ENCODE results near the gene ZFR2.

ZFR2 gene

DNA sequence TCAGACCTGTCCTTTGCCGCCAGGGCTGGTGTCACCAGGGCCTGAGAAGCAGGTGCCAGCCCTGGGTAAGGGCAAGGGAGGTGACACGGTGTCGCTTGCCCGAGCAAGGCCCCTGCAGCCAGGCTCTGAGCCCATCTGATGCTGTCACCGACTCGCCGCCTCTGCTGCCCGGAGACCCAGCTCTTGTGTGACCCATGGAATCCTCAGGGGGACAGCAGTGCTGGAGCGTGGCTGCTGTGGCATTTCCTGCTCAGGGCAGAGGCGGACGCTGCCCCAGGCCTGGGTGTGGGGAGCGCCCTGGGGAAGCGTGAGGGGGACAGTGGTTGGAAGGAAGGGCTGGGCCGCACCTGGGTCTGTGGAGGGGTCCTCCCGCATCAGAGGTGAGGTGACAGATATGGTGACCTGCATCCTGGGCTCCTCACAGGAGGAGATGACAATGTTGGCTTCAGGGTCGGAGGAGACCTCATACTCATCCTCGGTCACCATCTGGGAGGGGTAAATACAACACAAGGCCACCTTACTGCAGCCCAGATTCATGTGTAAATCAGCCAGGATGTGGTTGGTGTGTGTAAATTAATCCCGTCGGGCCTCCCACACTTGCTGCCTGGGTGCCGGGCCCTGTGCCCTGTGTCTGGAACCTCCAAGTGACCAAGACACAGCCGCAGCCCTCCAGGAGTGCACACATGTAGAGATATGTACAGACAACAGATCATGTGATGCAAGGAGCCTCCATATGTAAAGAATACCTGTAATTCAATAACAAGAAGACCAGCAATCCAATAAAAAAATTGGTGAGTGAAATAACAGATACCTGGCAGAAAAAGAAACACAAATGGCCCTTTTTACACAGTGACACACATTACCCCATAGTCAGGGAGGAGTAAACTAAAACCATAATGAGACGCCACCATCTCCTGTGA is 55.1 kb downstream of the ZFR2 start:
- DNase-seq (ENCODE audit: low spot score): no peak

DNA sequence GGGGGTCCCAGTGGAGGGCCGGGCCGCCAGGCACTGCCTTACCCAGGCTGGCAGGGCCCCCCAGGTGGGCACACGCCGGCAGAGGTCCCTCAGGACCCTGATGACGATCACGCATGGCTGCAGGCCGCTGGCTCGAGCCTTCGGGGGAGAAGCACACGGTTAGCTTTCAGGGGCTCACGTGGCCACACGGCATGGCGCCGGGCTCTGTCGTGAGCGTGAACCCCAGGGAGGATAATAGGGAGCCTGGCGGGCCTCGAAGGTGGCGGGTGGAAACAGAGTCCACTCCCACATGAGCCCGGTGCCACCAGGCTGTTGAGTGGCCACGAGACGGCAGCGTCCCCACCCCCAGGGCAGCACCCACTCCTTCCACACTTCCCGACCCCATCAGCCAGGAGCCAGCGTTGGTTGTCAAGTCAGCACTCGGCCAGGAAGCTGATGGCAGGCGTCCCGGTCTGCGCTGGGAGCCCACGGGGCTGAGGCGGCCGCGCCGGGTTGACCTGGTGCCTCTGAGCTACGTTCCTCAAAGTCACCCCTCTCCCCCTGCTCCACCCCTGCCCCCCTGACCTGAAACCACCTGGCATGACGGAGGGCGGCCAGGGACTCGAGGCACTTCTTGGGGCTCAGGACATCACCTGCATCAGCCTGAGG is 58.0 kb downstream of the ZFR2 start:
- no peak for DNase-seq (ENCODE audit: low spot score)

DNA sequence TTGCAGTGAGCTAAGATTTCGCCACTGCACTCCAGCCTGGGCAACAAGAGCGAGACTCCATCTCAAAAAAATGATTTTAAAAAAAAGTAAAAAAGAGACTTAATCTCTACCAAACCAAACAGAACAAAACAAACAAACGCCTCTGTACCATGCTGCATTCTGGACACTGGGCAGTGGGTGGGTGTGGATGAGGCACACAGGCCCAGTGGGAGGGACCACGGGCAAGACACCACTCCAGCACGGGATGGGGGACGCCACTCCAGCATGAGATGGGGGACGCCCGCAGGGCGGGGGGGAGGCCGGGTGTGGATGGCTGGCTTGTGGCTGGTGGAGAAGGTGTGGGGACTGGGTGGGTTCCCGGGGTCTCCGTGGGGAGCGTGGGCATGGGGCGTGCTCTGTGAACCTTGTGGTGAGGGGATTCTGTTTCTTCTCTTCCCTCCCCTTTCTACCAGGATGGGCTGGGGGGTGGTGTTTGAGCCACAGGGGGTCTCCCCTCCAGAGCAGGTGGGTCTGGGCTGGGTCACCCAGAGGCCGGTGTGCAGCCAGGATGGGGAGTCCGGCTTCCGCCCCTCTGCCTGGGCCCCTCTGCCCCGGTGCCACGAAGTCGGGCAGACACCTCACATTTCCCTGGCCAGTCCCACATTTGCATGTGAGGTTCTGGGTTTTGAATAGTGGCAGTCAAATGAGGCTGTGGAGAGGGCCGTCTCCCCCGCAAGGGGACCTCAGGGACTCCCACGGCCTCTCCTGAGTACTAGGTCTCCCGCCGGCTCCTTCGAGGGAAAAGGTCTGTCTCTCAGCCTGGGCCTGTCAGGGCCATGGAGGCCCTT is 58.7 kb downstream of the ZFR2 start:
- DNase-seq (ENCODE audit: low spot score): no peak

DNA sequence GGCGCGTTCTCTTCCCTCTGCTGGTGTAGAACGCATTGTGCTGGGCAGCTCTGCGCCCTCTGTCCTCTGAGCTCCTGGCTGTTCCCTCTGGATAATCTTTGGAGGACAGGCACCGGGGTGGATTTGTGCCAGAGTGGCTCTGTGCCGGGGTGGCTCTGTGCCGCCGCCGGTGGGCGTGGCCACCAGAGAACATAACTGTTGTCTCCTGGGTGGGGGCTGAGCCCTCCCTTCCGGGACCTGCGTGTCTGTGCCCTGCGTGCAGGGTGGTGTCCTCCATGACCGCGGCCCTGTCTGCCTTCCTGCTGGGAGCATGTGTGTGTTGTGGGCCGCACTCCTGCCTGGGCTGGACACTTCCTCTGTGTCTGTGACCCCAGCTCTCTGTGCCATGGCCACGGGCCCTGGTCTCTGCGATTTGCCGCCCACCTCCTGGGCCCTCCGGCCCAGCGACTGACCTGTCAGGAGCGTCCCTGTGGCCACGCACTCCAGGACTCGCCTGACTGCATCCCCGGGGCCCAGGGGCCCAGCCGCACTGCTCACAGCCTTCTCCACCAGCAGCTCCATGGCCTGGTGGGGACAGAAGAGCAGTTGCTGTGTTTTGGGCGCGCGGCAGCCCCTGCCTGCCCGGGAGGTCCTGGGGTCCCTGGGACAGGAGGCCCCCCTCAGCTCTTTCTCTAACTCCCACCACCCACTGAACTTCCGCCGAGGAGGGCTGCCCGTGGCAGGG is 60.3 kb downstream of the ZFR2 start:
- DNase-seq (ENCODE audit: low spot score): no peak

DNA sequence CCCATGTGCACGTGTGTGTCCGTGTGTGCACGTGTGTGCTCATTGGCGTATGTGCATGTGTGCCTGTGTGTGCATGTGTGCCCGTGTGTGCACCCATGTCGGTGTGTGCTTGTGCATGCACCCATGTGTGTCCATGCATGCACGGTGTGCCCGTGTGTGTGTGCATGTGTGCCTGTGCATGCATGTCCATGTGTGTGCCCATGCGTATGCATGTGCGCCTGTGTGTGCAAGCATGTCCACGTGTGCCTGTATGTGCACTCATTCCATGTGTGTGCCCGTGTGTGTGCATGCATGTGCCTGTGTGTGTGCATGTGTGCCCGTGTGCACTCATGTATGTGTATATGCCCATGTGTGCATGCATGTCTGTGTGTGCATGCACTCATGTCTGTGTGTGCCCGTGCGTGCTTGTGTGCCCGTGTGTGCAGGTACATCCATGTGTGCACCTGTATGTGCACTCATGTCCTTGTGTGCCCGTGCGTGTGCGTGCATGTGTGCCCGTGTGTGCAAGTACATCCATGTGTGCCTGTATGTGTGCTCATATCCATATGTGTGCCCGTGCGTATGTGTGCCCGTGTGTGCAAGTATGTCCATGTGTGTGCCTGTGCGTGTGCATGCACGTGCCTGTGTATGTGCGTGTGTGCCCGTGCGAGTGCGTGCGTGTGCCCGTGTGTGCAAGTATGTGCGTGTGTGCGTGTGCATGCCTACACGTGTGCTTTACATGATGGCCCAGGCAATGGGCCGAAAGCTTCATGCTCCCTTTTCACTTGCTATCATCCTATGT is 61.1 kb downstream of the ZFR2 start:
- no peak for DNase-seq (ENCODE audit: low spot score)

DNA sequence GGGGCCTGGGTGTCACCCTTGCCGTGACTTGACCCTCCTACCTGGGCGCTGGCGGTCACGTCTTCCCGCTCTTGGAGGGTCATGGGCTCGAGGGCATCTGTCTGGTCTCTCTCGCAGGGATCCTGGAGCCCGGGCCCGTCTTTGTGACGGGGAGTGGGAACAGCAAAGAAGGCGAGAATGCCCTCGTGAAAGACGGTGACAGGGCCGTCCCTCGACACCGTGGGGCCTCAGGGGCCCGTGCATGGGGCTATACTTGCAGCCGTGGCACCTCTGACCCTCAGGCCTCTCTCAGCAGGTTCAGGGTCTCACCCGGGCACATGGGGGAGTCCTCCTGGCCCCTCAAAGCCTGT is 61.7 kb downstream of the ZFR2 start:
- DNase-seq (ENCODE audit: low spot score): no peak

DNA sequence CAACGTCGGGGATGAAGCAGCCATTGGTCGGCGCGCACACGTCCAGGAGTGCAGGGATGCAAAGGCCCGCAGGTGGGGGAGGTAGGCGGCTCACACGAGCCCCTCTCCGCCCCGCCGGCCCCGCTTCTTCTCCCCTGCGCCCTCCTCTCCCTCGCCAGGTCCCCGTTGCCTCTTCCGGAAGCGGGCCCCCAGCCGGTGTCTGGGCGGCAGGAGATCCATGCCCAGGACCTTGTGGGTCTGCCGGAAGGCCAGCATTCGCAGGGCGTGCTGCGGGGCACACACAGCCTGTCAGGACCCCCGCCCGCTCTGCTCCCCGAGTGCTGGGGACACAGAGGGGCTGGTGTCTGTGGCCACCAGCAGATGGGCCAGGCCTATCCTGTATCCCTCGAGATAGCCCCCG is 63.0 kb downstream of the ZFR2 start:
- DNase-seq (ENCODE audit: low spot score): no peak

DNA sequence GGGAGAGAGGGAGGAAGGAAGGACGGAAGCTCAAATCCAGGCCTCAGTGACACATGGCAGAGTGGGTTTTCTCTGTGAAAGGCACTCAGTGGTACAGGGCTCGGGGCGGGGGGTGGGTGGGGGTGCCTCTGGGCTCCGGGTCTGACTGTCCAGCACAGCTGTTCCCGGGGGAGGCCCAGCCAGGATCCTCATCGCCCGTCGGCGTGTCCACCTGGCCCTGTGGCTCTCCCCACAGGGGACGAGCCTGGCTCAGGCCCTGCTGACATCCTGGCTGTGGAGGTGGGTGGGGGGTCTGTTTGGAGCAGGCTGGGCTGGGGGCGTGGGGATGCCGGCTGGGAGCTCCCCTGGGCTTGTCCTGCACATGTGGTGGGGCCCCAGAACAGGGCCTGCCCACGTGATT is 64.4 kb downstream of the ZFR2 start:
- no peak for DNase-seq (ENCODE audit: low spot score)

DNA sequence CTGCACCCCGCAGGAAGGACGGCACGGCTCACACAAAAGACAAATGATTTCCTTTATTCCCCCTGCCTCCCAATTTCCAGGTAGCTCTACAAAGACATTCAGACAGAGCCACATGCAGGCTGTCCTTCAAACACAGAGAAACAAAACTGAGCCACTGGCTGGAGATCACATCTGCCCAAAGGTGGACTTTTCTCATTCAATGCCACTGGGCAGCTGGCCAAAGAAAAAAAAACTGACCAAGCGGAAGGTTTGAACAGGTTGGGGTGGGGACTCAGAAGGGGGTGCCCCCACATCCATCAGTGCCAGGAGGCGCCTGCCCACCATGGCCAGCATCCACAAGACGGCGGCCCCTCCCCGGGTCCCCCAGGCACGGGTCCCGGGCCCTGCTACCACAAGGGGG is 64.9 kb downstream of the ZFR2 start:
- DNase-seq (ENCODE audit: low spot score): no peak

DNA sequence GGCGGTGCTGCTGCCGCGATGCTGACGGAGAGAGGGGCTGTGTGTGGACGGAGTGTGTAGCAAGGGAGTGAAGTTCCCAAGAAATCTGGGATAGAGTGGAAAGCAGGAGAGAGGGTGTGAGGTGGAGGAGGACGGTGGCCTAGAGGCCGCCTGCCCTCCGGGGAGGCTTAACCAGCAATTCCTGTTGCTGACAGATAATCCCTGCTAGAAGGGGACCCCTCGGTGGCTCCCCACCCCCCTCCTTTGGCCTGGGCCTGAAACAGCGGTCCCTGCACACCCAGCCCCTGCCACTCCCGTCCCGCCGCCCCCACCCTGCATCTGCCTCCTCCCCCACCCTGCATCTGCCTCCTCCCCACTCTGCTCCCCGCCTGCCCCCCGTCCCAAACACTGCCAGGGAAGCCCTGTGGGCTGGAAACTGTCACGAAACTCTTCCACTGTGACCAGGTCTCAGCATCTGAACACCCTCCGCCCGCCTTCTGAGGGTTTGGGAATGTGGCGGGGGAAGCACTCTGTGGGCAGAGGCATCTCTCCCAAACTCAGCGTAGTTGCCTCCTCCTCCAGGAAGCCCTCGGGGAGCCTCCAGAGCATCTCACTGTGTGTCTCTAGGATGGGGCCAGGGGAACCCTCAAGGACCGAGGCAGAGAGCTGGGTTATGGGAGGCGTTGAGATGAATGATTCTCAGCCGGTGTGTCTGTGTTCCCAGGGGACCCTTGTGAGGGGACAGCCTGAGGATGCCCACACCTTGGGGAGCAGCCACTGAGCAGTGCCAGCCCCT is 65.5 kb downstream of the ZFR2 start:
- no peak for DNase-seq (ENCODE audit: low spot score)

DNA sequence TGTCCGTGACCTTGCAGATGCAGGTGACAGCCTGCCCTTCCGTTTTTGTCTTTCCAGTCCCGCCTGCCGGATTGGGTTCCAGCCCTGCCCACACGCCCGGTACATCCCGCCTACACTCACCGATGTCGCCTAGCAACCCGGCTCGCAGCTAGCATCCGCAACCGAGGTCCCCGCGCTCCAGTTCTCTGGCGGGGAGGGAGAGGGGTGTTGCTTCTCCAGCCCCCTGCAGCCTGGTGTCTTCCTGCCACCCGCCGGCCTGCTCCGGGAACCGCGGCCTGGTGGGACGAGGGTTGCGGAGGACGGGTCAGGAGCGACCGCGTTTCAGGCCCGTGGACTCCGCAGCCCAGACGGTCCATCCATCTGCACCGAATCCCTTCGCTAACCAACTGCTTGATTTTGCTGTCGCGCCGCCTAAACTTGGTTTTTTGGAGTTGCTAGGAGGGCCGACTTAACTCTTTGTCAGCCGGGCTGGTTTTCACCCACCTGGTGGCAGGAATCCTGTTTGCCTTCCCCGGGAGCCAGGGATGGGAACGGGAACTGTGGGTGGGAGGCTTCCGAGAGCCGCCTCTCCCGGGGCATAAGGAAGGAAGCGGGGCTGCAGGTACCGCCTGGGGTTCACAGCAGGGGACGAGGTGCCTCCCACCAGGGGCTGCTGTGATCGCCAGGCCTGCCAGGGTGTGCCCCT is 67.3 kb downstream of the ZFR2 start:
- DNase-seq (ENCODE audit: low spot score): no peak

DNA sequence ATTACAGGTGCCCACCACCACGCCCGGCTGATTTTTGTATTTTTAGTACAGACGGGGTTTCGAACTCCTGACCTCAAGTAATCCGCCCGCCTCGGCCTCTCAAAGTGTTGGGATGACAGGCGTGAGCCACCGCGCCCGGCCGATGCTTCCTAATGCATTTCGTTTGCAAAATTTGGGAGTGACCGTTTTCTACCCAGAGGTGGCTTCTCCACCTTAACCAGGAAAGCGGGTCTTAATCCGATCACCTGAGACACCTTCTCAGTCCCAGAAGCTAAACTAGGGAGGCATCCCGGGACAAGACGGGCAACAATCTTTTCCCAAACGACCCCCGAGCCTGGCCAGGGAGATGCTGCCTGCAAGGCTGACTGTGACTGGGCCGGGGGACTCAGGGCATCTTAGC is 67.8 kb downstream of the ZFR2 start:
- no peak for DNase-seq (ENCODE audit: low spot score)

DNA sequence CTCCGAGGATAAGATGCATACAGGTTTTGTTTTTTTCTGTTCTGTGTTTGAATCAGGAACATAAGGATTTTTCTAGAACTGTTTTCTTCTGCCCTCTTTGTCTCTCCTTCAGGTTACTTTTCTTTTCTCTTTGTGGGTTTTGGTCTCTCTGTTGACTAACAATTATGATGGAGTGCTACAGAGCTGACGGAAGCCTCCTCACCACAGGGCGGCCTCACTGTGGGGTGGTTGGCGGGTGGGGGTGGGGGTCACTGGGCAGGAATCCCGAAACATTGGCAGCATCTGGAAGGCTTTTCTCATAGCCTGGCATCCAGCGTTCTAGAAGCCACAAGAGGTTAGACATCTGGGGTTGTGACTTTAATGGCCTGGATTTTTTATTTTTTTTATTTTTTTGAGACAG is 70.7 kb downstream of the ZFR2 start:
- DNase-seq (ENCODE audit: low spot score): no peak

DNA sequence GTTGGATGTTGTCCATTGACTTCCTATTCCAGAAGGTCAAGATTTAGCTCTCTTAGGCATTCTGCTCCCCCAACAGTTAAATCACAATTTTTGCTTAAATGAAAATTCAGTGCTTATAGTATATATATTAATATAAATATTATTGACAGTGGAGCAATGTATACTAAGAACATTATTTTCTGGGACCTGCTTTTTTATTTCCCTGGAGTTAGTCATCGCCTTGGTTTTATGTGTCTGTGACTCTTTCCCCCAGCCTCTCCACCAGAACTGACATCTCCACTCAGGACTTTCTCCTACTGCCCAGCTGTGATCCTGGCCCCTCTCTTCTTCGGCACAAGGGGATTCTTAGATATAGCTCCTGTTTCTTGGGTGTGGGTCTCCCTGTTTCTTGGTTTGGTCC is 72.5 kb downstream of the ZFR2 start:
- no peak for DNase-seq (ENCODE audit: low spot score)

DNA sequence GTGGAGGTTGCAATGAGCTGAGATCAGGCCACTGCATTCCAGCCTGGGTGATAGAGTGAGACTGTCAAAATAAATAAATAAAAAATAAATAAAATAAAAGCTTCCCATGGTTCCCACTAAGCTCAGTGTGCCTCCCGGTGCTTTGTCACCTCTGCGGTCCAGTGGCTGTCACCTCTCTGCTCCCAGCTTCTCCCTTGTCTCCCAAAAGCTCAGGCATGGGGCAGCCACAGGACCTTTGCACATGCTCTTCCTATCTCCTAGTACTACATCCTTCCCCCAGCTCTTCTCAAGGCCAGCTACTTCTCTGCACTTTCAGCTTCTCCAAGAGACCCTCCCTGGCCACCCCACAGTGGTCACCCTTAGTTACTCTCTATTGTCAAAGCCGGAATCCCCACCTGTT is 75.0 kb downstream of the ZFR2 start:
- DNase-seq (ENCODE audit: low spot score): no peak

DNA sequence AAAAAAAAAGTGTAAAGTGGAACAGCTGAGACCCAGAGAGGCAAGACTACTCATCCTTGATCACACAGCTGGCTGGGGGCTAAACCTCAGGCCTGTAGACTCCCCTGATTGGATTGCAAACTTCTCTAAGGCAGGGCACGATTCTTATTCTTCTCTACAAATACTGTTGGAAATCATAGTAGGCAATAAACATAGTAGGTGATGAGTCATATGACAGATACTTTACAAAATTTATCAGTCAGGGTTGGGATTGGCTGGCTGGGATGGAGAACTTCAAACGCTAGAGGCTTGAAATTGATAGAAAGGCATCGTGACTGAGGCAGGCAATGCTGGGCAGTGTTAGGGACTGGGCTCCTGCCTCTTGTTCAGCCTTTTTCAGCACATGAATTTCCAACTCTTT is 76.7 kb downstream of the ZFR2 start:
- DNase-seq (ENCODE audit: low spot score): no peak

DNA sequence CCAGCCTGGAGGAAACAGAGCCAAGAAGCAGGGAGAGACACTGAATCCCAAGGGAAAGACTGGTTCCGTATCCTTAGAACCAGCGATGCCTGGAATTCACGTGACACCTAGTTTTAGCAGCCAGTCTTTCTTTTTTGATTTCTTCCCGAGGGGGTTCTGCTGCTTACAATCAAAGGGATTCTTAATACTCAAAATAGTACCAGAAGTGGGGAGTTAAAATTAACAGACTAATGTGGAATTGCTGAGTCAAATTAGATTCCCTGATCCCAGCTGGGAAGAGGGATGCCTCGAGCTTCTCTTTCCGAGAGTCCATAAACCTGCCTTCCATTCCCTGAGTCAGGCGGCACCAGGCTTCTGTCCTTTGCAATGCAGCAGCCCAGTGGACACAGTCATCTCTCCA is 77.9 kb downstream of the ZFR2 start:
- no peak for DNase-seq (ENCODE audit: low spot score)

DNA sequence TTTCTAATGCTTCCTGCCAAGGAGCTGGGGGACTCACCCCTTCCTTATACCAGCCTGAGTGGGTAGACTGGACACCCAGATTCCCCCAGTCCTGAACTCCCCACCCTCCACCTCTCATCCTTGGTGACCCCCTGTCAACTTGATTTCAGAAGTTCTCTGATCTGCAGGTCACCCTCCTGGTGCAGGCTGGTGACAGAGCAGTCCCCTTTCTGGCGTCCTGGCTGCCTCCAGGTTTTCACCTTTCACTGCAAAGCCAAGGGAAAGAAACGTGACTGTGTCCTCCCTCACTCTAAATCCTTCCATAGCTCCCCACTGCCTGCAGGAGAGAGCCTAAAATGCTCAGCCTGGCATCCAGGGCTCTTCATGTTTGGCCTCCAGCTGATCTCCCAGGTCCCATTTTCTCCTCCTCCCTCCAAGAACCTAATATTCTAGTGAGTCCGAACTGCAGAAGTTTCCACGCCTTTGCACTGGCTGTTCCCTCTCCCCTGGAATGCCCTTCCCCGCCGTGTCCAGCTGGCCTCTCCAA is 78.6 kb downstream of the ZFR2 start:
- DNase-seq (ENCODE audit: low spot score): no peak

DNA sequence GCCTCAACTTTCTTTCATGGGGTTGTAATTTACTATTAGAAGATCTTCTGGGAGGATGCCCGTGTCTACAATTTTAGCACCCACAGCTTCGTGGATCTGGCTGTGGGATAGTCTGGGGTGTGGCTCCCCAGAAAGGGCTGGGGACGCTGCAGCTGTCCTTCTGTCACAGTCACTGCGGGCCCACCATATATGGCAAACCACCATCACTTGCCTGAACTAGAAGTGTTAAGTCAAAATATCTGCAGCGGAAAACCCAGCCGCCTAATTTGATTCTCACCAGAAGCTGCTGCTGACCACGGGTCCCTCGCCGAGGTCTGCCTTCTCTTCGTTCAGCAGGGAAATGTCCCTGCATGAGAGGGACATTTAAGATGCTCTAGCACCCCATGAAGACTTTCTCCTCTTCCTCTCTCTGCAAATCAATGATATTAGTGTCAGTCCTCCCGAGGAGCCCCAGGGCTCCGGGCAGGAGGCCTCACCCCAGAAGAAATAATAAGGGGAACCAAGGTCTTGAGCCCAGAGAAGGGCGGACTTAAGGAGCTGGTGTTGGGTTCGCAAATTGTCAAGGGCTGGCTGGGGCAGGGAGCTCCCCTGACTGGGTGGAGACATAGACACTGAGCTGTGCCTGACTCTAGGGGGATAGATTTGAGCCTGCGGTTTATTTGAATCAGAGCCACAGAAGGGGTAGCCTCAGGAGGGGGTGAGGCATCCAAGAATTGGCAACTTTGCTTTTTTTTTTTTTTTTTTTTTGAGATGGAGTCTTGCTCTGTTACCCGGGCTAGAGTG is 79.7 kb downstream of the ZFR2 start:
- DNase-seq (ENCODE audit: low spot score): no peak
